ENCODE results near the gene LDLR. TPM values are rescaled to one million over a fixed set of nuclear protein-coding genes. Genes with fewer than 3 reads are reported as not detected.
"Not testable (repeated sequence)": the region's sequence is repeated elsewhere in the genome, so short reads cannot be mapped to it uniquely, and the experiment has no call there.

The LDLR gene
- polyA plus RNA-seq, 2 donors, result 51.9 to 66.7 TPM

DNA sequence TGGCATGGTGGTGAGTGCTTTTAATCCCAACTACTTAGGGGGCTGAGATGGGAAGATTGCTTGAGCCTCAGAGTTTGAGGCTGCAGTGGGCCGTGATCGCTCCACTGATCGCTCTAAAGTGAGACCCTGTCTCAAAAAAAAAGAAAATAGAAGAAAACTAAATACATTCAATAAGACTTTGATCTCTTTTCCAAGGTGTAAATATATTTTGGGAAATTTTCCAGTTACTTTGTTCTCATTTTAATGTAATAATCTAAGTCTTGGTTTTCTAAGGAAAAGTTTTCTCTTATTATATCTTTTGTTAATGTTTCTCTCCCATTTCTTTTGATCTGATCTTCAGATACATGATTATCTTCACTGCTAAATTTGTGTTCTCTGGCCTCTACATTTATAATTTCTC lies 9.6 kb downstream of the LDLR start:
- H3K36me3 ChIP-seq (ENCODE audit: control insufficient read depth in 2 of 2, insufficient read depth in 2 of 2, low read length in 1 of 2), result peaks cover 7 to 19% of the 10 kb centered on the region in 2 donors
- peaks cover 0 to 2% of the 10 kb centered on the region in 2 donors for H3K4me1 ChIP-seq (ENCODE audit: control insufficient read depth in 2 of 2, insufficient read depth in 2 of 2, low read length in 1 of 2)
- 82 to 84% methylated on average over 3 of the region's 3 CpGs for WGBS, 2 donors
- H3K4me3 ChIP-seq (ENCODE audit: low read depth in 1 of 2, low read length in 2 of 2), result no peak overlapping the region
- no peaks in the 10 kb centered on the region for H3K9me3 ChIP-seq (ENCODE audit: control insufficient read depth in 2 of 2, insufficient read depth in 1 of 2, low read depth in 1 of 2, low read length in 1 of 2)
- H3K27me3 ChIP-seq (ENCODE audit: control insufficient read depth in 1 of 2, insufficient read depth in 2 of 2, low read length in 2 of 2), result no peaks in the 10 kb centered on the region
- H3K27ac ChIP-seq (ENCODE audit: low read depth in 2 of 2, low read length in 1 of 2), result no peak overlapping the region

DNA sequence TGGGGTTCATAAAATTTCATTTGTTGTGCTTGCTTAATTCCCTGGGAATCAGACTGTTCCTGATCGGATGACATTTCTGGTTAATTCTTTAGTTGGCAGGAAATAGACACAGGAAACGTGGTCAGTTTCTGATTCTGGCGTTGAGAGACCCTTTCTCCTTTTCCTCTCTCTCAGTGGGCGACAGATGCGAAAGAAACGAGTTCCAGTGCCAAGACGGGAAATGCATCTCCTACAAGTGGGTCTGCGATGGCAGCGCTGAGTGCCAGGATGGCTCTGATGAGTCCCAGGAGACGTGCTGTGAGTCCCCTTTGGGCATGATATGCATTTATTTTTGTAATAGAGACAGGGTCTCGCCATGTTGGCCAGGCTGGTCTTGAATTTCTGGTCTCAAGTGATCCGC lies 10.8 kb downstream of the LDLR start:
- H3K9me3 ChIP-seq (ENCODE audit: control insufficient read depth in 2 of 2, insufficient read depth in 1 of 2, low read depth in 1 of 2, low read length in 1 of 2), result no peaks in the 10 kb centered on the region
- H3K4me1 ChIP-seq (ENCODE audit: control insufficient read depth in 2 of 2, insufficient read depth in 2 of 2, low read length in 1 of 2), result peaks cover 0 to 2% of the 10 kb centered on the region in 2 donors
- no peak overlapping the region for H3K4me3 ChIP-seq (ENCODE audit: low read depth in 1 of 2, low read length in 2 of 2)
- H3K27ac ChIP-seq (ENCODE audit: low read depth in 2 of 2, low read length in 1 of 2), result peak overlapping the region in 1 of 2 donors; percentile 16
- no peaks in the 10 kb centered on the region for H3K27me3 ChIP-seq (ENCODE audit: control insufficient read depth in 1 of 2, insufficient read depth in 2 of 2, low read length in 2 of 2)
- WGBS, 2 donors, result 74 to 78% methylated on average over 12 of the region's 12 CpGs
- peaks cover 7 to 24% of the 10 kb centered on the region in 2 donors for H3K36me3 ChIP-seq (ENCODE audit: control insufficient read depth in 2 of 2, insufficient read depth in 2 of 2, low read length in 1 of 2)

GRCh38 chr19:11101057-11101456 lies 11.8 kb downstream of the LDLR start:
- Histone ChIP-seq H3K27ac (ENCODE audit: low read depth in 2 of 2, low read length in 1 of 2) (no peak overlapping the region), H3K9me3 (ENCODE audit: control insufficient read depth in 2 of 2, insufficient read depth in 1 of 2, low read depth in 1 of 2, low read length in 1 of 2) (no peaks in the 10 kb centered on the region), H3K4me3 (ENCODE audit: low read depth in 1 of 2, low read length in 2 of 2) (no peak overlapping the region), H3K36me3 (ENCODE audit: control insufficient read depth in 2 of 2, insufficient read depth in 2 of 2, low read length in 1 of 2) (peaks cover 7 to 28% of the 10 kb centered on the region in 2 donors), H3K27me3 (ENCODE audit: control insufficient read depth in 1 of 2, insufficient read depth in 2 of 2, low read length in 2 of 2) (no peaks in the 10 kb centered on the region), H3K4me1 (ENCODE audit: control insufficient read depth in 2 of 2, insufficient read depth in 2 of 2, low read length in 1 of 2) (peaks cover 0 to 2% of the 10 kb centered on the region in 2 donors)
- WGBS, 2 donors, result 90 to 92% methylated on average over 5 of the region's 5 CpGs

- Histone ChIP-seq H3K27ac (ENCODE audit: low read depth in 2 of 2, low read length in 1 of 2) (peak overlapping the region in 1 of 2 donors; percentile 33), H3K9me3 (ENCODE audit: control insufficient read depth in 2 of 2, insufficient read depth in 1 of 2, low read depth in 1 of 2, low read length in 1 of 2) (no peaks in the 10 kb centered on the region), H3K4me3 (ENCODE audit: low read depth in 1 of 2, low read length in 2 of 2) (no peak overlapping the region), H3K4me1 (ENCODE audit: control insufficient read depth in 2 of 2, insufficient read depth in 2 of 2, low read length in 1 of 2) (no peaks in the 10 kb centered on the region), H3K36me3 (ENCODE audit: control insufficient read depth in 2 of 2, insufficient read depth in 2 of 2, low read length in 1 of 2) (peaks cover 11 to 36% of the 10 kb centered on the region in 2 donors), H3K27me3 (ENCODE audit: control insufficient read depth in 1 of 2, insufficient read depth in 2 of 2, low read length in 2 of 2) (no peaks in the 10 kb centered on the region)
- WGBS, 2 donors, result 74 to 80% methylated on average over 16 of the region's 16 CpGs
Measured at GRCh38 chr19:11102944-11103343, 13.7 kb downstream of the LDLR start.

GRCh38 chr19:11103667-11104066 lies 14.4 kb downstream of the LDLR start:
- H3K27me3 ChIP-seq (ENCODE audit: control insufficient read depth in 1 of 2, insufficient read depth in 2 of 2, low read length in 2 of 2); H3K4me1 ChIP-seq (ENCODE audit: control insufficient read depth in 2 of 2, insufficient read depth in 2 of 2, low read length in 1 of 2); H3K9me3 ChIP-seq (ENCODE audit: control insufficient read depth in 2 of 2, insufficient read depth in 1 of 2, low read depth in 1 of 2, low read length in 1 of 2); H3K27ac ChIP-seq (ENCODE audit: low read depth in 2 of 2, low read length in 1 of 2); H3K4me3 ChIP-seq (ENCODE audit: low read depth in 1 of 2, low read length in 2 of 2): not testable (repeated sequence)
- 91 to 92% methylated on average over 10 of the region's 10 CpGs for WGBS, 2 donors
- H3K36me3 ChIP-seq (ENCODE audit: control insufficient read depth in 2 of 2, insufficient read depth in 2 of 2, low read length in 1 of 2), result peaks cover 11 to 40% of the 10 kb centered on the region in 2 donors

DNA sequence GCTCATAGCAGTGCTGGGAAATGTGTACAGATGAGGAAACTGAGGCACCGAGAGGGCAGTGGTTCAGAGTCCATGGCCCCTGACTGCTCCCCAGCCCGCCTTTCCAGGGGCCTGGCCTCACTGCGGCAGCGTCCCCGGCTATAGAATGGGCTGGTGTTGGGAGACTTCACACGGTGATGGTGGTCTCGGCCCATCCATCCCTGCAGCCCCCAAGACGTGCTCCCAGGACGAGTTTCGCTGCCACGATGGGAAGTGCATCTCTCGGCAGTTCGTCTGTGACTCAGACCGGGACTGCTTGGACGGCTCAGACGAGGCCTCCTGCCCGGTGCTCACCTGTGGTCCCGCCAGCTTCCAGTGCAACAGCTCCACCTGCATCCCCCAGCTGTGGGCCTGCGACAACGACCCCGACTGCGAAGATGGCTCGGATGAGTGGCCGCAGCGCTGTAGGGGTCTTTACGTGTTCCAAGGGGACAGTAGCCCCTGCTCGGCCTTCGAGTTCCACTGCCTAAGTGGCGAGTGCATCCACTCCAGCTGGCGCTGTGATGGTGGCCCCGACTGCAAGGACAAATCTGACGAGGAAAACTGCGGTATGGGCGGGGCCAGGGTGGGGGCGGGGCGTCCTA lies 15.9 kb downstream of the LDLR start:
- Histone ChIP-seq H3K9me3 (ENCODE audit: control insufficient read depth in 2 of 2, insufficient read depth in 1 of 2, low read depth in 1 of 2, low read length in 1 of 2) (no peaks in the 10 kb centered on the region), H3K27ac (ENCODE audit: low read depth in 2 of 2, low read length in 1 of 2) (no peak overlapping the region), H3K27me3 (ENCODE audit: control insufficient read depth in 1 of 2, insufficient read depth in 2 of 2, low read length in 2 of 2) (no peaks in the 10 kb centered on the region), H3K36me3 (ENCODE audit: control insufficient read depth in 2 of 2, insufficient read depth in 2 of 2, low read length in 1 of 2) (peaks cover 11 to 50% of the 10 kb centered on the region in 2 donors), H3K4me3 (ENCODE audit: low read depth in 1 of 2, low read length in 2 of 2) (no peak overlapping the region), H3K4me1 (ENCODE audit: control insufficient read depth in 2 of 2, insufficient read depth in 2 of 2, low read length in 1 of 2) (no peaks in the 10 kb centered on the region)
- WGBS, 2 donors, result 91 to 93% methylated on average over 36 of the region's 36 CpGs

DNA sequence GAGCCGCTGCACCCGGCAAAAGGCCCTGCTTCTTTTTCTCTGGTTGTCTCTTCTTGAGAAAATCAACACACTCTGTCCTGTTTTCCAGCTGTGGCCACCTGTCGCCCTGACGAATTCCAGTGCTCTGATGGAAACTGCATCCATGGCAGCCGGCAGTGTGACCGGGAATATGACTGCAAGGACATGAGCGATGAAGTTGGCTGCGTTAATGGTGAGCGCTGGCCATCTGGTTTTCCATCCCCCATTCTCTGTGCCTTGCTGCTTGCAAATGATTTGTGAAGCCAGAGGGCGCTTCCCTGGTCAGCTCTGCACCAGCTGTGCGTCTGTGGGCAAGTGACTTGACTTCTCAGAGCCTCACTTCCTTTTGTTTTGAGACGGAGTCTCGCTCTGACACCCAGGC lies 17.2 kb downstream of the LDLR start:
- no peaks in the 10 kb centered on the region for H3K27me3 ChIP-seq (ENCODE audit: control insufficient read depth in 1 of 2, insufficient read depth in 2 of 2, low read length in 2 of 2)
- peaks cover 11 to 56% of the 10 kb centered on the region in 2 donors for H3K36me3 ChIP-seq (ENCODE audit: control insufficient read depth in 2 of 2, insufficient read depth in 2 of 2, low read length in 1 of 2)
- WGBS, 2 donors, result 80 to 85% methylated on average over 13 of the region's 13 CpGs
- H3K4me3 ChIP-seq (ENCODE audit: low read depth in 1 of 2, low read length in 2 of 2), result no peak overlapping the region
- H3K27ac ChIP-seq (ENCODE audit: low read depth in 2 of 2, low read length in 1 of 2), result no peak overlapping the region
- H3K4me1 ChIP-seq (ENCODE audit: control insufficient read depth in 2 of 2, insufficient read depth in 2 of 2, low read length in 1 of 2), result no peaks in the 10 kb centered on the region
- no peaks in the 10 kb centered on the region for H3K9me3 ChIP-seq (ENCODE audit: control insufficient read depth in 2 of 2, insufficient read depth in 1 of 2, low read depth in 1 of 2, low read length in 1 of 2)

- WGBS, 2 donors, result 86 to 88% methylated on average over 6 of the region's 6 CpGs
- Histone ChIP-seq H3K4me3 (ENCODE audit: low read depth in 1 of 2, low read length in 2 of 2) (no peak overlapping the region), H3K27me3 (ENCODE audit: control insufficient read depth in 1 of 2, insufficient read depth in 2 of 2, low read length in 2 of 2) (no peaks in the 10 kb centered on the region), H3K9me3 (ENCODE audit: control insufficient read depth in 2 of 2, insufficient read depth in 1 of 2, low read depth in 1 of 2, low read length in 1 of 2) (no peaks in the 10 kb centered on the region), H3K27ac (ENCODE audit: low read depth in 2 of 2, low read length in 1 of 2) (no peak overlapping the region), H3K36me3 (ENCODE audit: control insufficient read depth in 2 of 2, insufficient read depth in 2 of 2, low read length in 1 of 2) (peaks cover 4 to 61% of the 10 kb centered on the region in 2 donors), H3K4me1 (ENCODE audit: control insufficient read depth in 2 of 2, insufficient read depth in 2 of 2, low read length in 1 of 2) (no peaks in the 10 kb centered on the region)
Measured at GRCh38 chr19:11108746-11109145, 19.5 kb downstream of the LDLR start.

GRCh38 chr19:11111117-11111770 lies 22.0 kb downstream of the LDLR start:
- Histone ChIP-seq H3K9me3 (ENCODE audit: control insufficient read depth in 2 of 2, insufficient read depth in 1 of 2, low read depth in 1 of 2, low read length in 1 of 2) (no peaks in the 10 kb centered on the region), H3K27ac (ENCODE audit: low read depth in 2 of 2, low read length in 1 of 2) (no peak overlapping the region), H3K36me3 (ENCODE audit: control insufficient read depth in 2 of 2, insufficient read depth in 2 of 2, low read length in 1 of 2) (peaks cover 4 to 68% of the 10 kb centered on the region in 2 donors), H3K27me3 (ENCODE audit: control insufficient read depth in 1 of 2, insufficient read depth in 2 of 2, low read length in 2 of 2) (no peaks in the 10 kb centered on the region), H3K4me1 (ENCODE audit: control insufficient read depth in 2 of 2, insufficient read depth in 2 of 2, low read length in 1 of 2) (no peaks in the 10 kb centered on the region), H3K4me3 (ENCODE audit: low read depth in 1 of 2, low read length in 2 of 2) (no peak overlapping the region)
- WGBS, 2 donors, result 89 to 91% methylated on average over 15 of the region's 15 CpGs

GRCh38 chr19:11111771-11112144 lies 22.5 kb downstream of the LDLR start:
- Histone ChIP-seq H3K27ac (ENCODE audit: low read depth in 2 of 2, low read length in 1 of 2) (no peak overlapping the region), H3K4me3 (ENCODE audit: low read depth in 1 of 2, low read length in 2 of 2) (no peak overlapping the region), H3K36me3 (ENCODE audit: control insufficient read depth in 2 of 2, insufficient read depth in 2 of 2, low read length in 1 of 2) (peaks cover 3 to 67% of the 10 kb centered on the region in 2 donors), H3K27me3 (ENCODE audit: control insufficient read depth in 1 of 2, insufficient read depth in 2 of 2, low read length in 2 of 2) (no peaks in the 10 kb centered on the region), H3K4me1 (ENCODE audit: control insufficient read depth in 2 of 2, insufficient read depth in 2 of 2, low read length in 1 of 2) (no peaks in the 10 kb centered on the region), H3K9me3 (ENCODE audit: control insufficient read depth in 2 of 2, insufficient read depth in 1 of 2, low read depth in 1 of 2, low read length in 1 of 2) (no peaks in the 10 kb centered on the region)
- WGBS, 2 donors, result 80 to 81% methylated on average over 5 to 8 of the region's 8 CpGs

Data from esophagus (tissue), 2 donors.